ENCODE results near the gene UCP3.

- TF ChIP-seq, protein P1, sequence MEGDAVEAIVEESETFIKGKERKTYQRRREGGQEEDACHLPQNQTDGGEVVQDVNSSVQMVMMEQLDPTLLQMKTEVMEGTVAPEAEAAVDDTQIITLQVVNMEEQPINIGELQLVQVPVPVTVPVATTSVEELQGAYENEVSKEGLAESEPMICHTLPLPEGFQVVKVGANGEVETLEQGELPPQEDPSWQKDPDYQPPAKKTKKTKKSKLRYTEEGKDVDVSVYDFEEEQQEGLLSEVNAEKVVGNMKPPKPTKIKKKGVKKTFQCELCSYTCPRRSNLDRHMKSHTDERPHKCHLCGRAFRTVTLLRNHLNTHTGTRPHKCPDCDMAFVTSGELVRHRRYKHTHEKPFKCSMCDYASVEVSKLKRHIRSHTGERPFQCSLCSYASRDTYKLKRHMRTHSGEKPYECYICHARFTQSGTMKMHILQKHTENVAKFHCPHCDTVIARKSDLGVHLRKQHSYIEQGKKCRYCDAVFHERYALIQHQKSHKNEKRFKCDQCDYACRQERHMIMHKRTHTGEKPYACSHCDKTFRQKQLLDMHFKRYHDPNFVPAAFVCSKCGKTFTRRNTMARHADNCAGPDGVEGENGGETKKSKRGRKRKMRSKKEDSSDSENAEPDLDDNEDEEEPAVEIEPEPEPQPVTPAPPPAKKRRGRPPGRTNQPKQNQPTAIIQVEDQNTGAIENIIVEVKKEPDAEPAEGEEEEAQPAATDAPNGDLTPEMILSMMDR (conservative IDR thresholded peaks at IDR 0.05; ENCODE audit: low read length), result 0 out of 2 replicates have a peak, but pooled peaks have one; percentile 17
- TF ChIP-seq EZH2phosphoT487 (IDR thresholded peaks at IDR 0.05; ENCODE audit: borderline replicate concordance, low read depth, low read length), result no peak
These were observed 3.9 kb downstream of the UCP3 start for GRCh38 chr11:74004759-74005615.
